DMS153 treated with DMSO at 0.1 percent for 48 hours (cell line): ENCODE results near the gene MAPK1.
"Not testable (repeated sequence)": the region's sequence is repeated elsewhere in the genome, so short reads cannot be mapped to it uniquely, and the experiment has no call there.

Experiments used
- DNase-seq: peaks from one replicate; lab custom pipeline; 2025; ENCODE audit not compliant: unreplicated experiment; lab: John Stamatoyannopoulos, UW

MAPK1 gene

DNA sequence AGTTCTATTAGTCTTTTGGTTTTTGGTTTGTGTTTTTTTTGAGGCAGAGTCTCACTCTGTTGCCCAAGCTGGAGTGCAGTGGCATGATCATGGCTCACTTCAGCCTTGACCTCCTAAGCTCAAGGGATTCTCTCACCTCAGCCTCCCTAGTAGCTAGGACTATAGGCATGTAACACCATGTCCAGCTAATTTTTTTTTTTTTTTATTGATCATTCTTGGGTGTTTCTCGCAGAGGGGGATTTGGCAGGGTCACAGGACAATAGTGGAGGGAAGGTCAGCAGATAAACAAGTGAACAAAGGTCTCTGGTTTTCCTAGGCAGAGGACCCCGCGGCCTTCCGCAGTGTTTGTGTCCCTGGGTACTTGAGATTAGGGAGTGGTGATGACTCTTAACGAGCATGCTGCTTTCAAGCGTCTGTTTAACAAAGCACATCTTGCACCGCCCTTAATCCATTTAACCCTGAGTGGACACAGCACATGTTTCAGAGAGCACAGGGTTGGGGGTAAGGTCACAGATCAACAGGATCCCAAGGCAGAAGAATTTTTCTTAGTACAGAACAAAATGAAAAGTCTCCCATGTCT, 15.4 kb upstream of the MAPK1 start:
- DNase-seq, result not testable (repeated sequence)

DNA sequence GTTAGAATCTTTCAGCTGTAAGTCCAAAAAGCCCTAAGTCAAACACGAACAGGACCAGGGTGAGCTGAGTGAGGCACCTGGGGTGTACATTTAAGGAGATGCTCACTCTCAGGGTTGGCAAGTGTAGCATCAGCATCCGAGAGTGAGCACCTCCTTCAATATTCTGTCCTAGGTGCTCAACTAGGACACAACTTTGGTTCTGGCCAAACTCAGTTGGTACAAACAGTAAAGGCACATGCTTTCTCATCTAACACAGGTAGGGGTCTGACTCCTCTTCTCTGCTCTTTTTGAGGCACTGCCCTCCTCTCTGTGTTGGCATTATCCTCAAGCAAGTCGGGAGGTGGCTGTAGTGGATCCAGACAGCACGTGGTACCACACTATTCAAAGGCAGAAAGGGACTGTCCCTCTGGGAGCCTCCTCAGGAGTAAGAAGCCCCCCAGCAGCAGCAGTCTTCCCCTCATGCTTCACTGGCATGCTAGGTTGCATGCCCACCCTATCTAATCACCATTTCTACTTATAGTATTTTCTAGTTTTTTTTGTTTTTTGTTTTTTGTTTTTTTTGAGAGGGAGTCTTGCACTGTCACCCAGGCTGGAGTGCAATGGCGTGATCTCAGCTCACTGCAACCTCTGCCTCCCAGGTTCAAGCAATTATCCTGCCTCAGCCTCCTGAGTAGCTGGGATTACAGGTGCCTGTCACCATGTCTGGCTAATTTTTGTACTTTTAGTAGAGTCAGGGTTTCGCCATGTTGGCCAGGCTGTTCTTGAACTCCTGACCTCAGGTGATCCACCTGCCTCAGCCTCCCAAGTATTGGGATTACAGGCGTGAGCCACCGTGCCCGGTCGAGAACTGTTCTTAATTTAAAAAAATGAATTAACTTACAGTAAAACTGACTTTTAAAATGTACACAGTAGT, 14.7 kb upstream of the MAPK1 start:
- no peak for DNase-seq

DNA sequence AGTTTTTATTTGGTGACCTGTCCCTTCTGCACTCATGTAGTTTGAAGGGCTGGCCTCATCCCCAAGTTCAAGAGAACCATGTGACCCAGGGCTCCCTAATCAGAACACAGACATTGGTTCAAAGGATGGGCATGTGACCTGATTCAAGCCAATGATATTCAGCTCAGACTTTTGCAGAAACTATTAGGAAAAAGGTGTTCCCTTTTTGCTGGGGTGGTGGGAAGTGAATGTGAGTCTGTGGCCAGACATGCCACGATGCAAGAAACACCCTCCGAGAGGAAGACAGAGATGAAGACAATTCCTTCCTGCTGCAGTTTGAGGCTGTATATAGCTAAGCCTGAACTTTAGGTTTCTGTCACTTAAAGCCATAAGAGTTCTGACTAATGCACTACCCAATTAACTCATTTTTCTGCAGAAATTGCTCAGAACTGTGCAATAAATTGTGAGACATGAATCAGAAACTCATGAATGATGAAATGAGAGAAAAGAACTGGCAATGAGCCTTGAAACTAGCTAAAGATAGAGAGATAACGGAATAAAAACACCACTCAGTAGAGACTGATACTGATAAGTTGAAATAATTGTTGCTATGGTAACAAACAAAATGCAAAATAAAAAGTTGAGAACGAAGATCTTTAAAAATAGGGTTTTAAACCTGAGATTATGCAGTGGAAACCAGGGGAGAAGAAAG, 9.2 kb upstream of the MAPK1 start:
- DNase-seq, result no peak

DNA sequence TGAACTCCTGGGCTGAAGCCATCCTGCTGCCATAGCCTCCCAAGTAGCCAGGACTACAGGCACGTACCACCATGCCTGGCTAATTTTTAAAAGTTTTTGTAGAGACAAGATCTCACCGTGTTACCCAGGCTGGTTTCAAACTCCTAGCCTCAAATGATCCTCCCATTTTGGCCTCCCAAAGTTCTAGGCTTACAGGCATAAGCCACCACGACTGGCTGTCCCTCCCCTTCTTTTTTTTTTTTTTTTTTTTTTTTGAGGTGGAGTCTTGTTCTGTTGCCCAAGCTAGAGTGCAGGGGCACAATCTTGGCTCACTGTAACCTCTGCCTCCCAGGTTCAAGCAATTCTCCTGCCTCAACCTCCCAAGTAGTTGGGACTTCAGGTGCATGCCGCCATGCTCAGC, 7.5 kb upstream of the MAPK1 start:
- DNase-seq, result not testable (repeated sequence)

DNA sequence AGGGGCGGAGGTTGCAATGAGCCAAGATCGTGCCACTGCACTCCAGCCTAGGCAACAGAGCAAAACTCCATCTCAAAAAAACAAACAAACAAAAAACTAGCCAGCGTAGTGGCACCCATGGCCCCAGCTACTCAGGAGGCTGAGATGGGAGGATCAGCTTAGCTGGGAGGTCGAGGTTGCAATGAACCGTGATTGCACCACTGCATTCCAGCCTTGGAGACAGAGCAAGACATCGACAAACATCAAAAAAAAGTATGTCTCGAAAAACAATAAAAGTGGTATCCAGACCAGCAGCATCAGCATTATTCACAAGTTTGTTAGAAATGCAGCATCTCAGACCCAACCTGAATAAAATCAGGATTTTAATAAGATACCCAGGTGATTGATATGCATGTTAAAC, 6.2 kb upstream of the MAPK1 start:
- no peak for DNase-seq

DNA sequence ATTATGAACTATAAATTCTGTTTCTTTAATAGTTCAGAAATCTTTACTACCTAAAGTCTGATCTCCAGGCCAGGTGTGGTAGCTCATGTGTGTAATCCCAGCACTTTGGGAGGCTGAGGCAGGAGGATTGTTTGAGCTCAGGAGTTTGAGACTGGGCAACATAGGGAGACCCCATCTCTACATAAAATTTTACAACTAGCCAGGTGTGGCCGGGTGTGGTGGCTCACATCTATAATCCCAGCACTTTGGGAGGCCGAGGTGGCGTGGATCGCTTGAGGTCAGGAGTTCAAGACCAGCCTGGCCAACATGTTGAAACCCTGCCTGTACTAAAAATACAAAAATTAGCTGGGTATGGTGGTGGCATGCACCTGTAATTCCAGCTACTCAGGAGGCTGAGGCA, 5.3 kb upstream of the MAPK1 start:
- DNase-seq, result not testable (repeated sequence)

DNA sequence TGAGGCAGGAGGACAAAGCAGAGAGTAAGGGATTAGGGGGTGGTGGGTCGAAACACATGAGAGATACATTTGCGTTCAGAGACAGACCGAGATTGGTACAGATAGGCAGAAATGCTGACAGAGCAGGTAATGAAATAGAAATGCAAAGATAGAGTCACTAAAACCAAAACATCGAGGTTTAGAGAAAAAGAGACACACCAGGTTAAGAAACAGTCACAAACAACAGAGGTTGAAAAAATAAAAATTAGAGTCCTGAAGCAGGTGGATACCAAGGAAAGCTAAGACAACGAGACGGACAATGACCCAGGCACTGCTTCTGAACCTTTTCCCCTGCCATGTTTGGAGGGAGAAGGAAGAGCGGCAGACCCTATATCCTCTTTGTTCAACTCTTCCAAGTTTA, 1.2 kb upstream of the MAPK1 start:
- no peak for DNase-seq

DNA sequence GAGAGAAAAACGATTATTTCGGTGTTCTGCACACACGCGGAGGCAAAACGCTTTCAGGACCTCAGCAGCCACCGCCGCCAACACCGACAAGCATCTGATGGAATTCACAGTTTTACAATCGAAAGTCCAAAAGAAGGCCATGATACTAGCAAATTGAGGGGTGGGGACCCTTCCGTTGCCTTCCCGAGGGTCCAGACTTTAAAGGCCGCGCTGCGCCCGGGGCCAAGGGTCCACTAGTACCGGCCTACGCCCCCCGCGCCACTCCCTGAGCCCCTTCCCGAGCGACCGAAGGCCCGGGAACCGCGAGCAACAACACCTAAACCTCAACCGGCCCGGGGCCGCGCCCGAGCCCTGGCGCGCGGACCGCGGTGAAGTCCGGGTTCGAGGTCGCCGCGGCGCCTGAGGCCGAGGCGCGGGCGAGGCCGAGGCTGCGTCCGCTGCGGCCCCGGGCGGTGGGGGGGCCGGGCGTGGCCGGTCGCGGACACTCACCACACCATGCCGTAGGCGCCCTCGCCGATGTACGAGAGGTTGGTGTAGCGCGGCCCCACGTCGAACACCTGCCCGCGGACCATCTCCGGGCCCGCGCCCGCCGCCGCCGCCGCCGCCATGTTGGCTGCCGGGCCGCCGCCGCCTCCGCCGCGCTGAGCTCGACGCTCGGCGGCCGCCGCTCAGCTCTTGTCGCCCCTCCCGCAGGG, 465 bp downstream of the MAPK1 start:
- DNase-seq, result no peak

DNA sequence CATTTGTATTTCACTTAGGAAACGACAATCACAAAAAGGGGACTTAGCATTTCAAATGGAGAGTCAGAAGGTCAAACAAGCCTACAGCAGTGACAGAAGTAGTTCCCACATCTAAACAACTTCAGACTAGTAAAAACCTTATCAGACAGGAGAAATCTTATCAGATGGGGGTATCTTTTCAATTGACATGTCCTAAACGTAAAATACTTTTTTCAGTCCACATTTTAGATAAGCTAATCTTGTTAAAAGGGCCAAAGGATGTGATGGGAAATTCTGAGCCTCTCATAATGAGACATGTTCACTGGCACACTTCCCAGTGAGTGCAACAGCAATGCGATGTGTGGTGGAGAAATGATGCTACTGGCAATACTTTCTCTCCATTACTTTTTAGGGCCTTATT, 2.4 kb downstream of the MAPK1 start:
- DNase-seq, result no peak

DNA sequence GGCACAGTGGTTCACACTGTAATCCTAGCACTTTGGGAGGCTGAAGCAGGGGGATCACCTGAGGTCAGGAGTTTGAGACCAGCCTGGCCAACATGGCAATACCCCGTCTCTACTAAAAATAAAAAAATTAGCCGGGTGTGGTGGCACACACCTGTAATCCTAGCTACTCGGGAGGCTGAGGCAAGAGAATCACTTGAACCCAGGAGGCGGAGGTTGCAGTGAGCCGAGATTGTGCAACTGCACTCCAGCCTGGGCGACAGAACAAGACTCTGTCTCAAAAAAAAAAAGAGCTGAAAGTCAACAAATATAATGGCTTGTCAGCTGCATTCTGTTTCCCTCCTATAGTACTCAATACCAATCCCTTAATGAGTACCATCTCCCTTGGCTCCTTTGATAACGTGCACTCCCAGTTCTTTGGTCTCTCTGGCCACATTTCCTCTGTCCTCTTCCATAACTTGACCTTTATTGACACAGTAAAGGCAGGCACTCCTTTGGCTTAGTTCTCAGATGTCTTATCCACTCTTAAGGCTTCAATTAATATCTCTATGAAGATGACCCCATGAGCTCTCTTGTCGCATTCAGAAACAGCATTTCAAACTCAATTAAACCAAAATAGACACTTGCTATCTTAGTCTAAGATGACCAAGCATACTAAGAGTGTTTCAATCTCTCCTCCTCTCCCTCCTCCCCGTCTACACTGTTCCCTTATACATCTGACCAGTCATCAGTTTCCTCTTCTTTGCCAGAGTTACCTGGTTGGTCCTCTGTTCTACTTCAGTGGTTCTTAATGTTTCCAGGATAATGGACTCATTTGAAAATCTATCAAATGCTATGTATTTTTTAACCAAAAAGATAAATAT, 4.8 kb downstream of the MAPK1 start:
- DNase-seq, result no peak

DNA sequence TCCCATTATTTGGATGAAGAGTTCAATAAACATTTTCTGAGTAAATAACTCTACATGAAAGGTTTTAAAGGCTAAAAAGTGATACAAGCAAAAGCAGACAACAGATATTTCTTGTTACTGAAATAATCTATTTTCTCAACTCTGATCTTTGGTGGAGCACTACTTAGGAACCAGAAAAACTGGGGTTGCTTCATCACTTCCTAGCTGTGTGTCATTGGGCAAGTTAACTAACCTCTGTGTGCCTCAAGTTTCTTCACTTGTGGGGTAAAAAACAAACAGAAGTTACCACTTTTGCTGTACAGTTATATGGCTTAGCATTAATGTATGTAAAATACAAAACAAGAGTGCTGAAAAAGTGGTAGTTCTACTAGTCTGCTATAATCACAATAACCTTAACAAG, 5.6 kb downstream of the MAPK1 start:
- no peak for DNase-seq

DNA sequence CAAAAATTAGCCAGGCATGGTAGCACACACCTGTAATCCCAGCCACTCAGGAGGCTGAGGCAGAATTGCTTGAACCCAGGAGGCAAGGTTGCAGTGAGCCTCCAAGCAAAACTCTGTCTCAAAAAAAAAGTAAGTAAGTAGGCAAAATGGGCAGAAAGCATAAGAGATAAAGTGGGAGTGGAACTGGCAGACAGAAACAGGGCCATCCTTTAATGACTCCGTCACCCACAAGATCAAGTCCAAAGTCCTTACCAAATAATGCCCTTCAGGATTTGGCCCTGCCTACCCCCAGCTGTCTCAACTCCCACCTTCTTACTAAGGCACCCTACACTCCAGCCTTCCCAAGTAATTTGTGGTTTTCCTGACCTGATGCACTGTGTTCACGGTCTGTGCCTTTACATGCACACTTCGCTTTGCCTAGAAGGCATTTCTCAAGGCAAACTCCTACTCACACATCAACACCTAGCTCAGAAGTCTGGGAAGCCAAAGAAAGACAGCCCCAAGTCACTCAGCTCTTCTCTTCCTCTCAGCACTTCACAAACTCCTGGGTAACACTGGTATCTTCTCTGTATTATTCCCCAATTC, 6.1 kb downstream of the MAPK1 start:
- DNase-seq, result no peak

DNA sequence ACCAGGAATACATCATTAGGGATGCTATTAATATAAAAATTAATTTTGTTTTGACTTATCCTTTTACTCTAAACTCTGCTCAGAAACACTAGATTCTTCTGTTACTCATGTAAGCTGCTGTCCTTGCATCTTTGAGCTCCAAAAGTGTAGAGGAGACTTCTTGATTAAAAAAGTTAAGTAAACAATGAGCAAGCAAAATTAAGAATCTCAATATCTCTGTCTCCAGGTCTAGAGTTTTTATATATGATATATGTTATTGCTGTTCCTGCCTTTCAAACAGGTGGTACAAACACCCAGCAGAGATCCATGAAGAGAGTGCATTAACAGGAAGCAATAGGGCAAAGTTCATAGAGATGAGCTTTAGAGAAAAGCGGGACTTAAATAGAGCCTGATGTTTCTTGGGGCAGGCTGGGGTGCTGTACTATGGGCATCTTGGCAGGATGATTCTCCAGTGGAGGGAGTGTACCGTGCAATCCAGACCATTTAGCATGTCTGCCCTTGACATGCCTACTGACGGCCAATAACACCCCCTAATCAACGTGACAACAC, 6.9 kb downstream of the MAPK1 start:
- DNase-seq, result no peak

DNA sequence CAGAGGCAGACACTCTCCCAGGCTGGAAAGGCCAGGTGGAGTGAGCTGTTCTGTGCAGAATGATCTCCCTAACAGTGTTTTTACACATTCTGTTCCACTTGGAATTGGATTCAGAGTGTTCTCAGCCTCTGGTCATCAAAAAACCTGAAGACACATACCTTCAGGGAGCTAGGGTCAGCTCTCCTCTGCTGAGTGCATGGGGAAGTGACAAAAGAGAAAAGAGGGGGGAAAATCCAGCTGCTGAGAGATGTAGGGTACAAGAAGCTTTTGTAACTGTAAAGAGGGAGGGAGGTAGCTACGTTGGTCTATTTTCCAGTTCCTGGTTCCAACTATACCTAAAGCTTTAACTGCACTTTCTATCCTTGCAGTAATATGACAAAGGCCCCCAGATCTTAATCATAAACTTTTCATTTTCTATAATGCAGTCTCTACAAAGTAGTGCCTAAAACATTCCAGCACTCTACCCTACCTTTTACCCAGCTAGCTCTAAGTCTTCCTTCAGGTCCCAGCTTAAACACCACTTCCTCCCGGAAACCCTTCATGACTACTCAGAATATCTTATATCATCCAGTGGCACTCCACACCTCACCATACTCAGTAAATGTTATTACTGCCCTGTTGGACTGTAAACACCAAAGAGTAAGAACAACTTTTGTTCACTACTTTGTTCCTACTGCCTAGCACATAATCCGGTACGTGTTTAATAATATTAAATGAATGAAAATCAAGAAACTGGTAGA, 9.2 kb downstream of the MAPK1 start:
- no peak for DNase-seq

DNA sequence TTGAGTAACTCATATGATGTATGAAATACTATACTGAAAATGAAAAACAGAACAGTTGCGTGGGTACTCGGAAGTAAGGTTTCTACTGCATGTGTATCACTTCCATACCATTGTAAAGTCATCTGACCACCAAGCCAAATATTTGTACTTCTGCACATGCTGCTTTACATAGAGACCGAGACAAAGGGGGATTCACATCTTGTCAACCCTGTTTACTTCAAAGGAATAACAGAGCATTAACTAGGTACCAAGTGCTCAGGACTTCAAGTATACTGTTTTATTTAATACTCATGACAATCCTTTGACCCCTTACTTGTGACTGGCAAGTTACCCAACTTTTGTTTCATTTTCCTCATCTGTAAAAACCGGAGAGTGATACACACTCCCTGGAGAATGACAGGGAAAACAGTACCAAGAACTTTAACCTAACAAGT, 9.9 kb downstream of the MAPK1 start:
- no peak for DNase-seq

DNA sequence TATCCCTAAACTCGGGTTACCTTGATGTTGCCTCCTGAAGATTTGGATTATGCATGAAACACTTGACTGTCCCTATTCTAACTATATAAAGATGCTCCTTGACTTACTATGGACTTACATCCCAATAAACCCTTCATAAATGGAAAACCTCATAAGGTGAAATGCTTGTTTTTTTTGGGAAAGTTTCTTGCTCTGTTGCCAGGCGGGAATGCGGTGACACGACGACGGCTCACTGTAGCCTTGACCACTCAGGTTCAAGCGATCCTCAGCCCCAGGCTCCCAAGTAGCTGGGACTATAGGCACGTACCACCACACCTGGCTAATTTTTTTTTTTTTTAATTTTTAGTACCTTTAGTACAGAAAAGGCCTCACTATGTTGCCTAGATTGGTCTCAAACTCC, 10.6 kb downstream of the MAPK1 start:
- DNase-seq, result no peak

DNA sequence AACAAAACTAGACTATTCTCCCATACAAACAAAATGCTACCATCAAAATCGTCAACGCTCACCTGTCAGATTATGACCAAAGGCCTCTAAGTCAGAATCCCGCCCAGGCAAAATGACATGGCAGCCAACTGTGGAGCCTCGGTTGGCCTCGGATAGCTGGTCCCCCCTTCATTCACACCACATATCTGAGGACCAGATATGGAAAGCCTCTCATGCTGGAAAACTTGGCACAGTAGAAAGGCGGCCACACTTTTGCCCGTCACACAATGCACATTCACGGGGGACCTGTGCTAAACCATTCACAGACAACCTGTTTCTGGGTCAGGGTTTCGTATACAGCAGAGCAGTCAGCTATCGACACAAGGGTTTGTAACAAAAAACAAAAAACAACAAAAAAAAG, 11.2 kb downstream of the MAPK1 start:
- no peak for DNase-seq

DNA sequence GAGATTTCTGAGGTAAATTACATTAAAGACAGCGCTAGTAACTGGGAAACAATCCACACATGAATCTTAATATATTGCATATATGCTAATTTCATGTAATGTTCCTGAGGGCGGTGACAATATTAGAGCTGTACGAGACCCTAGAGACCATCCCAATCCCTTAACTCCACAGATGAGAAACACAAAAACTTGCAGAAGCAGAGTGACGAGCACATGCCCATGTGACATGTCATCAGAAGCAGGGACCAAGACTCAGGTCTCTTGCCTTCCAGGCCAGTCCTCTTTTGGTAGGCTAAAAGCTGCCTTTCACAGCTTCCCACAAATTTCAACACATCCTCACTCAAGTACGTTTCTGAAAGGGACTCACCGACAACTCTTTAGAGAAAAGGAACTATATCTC, 11.8 kb downstream of the MAPK1 start:
- DNase-seq, result no peak

DNA sequence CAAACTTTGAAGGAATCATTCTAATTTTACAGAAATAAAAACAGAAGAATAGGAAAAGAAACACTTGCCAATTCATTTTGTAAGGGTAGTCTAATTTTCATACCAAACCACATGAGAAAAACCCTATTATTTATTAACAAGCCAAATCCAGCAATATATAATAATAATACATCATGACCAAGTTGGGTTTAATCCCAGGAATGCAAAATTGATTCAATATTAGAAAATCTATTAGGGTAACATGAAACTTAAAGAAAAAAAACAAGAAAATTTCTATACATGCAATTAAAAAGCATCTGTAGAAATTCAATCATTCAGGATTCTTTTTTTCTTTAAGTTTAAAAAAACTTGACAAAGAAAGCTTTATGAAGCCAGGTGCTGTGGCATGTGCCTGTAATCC, 16.8 kb downstream of the MAPK1 start:
- no peak for DNase-seq
